Left lobe of liver (tissue), 2 donors: ENCODE data around the gene TP73. TPM values are rescaled to one million over a fixed set of nuclear protein-coding genes. Genes with fewer than 3 reads are reported as not detected.

Experiments
- ATAC-seq: fragments of 200-7000 bp; cut with Tn5 transposase; one replicate; pipeline ENCODE4 v1.9.1; 2020; ENCODE audit warnings: mild to moderate bottlenecking, moderate library complexity
- DNase-seq: peaks from one replicate; pipeline ENCODE4 v3.0.0-alpha.2; 2020; ENCODE audit warnings: low spot score
- total RNA-seq: library from RNA; stranded (reverse); gene quantifications from one replicate; pipeline ENCODE4 v1.2.1, GENCODE V29; 2021
- donor health status: DM: no; HTN: no; CAD: no; lungs with moderate emphysema.
- donor health status: DM: no; HTN: yes; CAD: no.

Gene TP73
- total RNA-seq, 1 donor from 2014 or later: 0.08 TPM

- DNase-seq: no peak
- ATAC-seq: no peak
Observed at GRCh38 chr1:3633344-3634058, 18.8 kb upstream of the TP73 start.

- ATAC-seq (no peak), DNase-seq (no peak)
Observed at GRCh38 chr1:3634059-3634800, 18.1 kb upstream of the TP73 start.

DNA sequence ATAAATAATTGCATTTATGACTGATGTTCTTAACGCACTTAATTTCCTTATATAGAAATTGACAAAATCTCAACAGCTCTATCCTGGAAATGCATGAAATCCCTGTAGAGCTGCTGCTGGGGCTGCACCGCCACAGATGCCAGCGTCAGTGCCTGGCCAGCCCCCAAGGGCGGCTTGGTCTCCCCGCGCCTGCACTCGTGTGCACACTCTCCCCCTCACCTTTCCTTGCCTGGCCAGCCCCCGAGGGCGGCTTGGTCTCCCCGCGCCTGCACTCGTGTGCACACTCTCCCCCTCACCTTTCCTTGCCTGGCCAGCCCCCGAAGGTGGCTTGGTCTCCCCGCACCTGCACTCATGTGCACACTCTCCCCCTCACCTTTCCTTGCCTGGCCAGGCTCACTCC, 16.2 kb upstream of the TP73 start:
- no peak for ATAC-seq
- no peak for DNase-seq

DNA sequence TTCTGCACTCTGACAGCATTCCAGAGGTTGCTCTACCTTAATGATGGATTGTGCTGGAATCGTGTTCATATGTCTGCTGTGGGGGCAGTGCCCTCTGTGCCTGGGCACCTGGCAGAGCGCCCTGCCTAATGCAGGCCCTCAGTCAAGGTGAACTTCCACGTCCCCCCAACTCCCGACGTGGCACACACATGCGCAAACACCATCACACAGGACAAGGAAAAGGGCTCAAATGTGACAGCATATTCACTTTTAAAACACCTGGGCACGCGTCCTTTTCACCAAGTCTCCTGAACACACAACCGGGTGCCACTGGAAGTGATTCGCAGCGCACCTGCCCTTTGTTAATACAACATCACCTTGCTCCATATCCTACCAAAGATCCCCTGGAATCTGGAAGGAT, 15.8 kb upstream of the TP73 start:
- DNase-seq (no peak), ATAC-seq (no peak)

GRCh38 chr1:3638027-3638426, 14.3 kb upstream of the TP73 start:
- DNase-seq: no peak
- no peak for ATAC-seq

DNA sequence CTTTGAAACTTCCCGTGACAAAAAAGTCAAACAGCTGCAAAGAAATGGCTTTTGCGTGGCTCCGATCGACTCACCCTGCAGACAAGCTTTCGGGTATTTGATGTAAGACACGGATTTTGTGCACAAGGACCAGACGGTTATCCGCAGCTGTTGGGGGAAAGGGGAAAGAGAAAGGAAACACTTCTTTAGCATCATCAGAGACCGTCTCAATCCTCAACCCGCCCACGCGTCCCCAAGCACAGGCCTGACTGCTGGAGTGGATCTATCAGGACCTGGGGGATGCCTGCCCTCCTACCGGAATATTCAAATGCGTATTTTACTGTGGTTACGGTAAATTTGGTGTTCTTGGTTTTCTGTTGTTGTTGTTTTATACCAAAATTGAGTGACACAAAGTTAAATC, 13.6 kb upstream of the TP73 start:
- ATAC-seq (no peak), DNase-seq (no peak)

- no peak for DNase-seq
- no peak for ATAC-seq
Observed at GRCh38 chr1:3639397-3639911, 12.9 kb upstream of the TP73 start.

GRCh38 chr1:3640121-3640837, 12.0 kb upstream of the TP73 start:
- DNase-seq: no peak
- no peak for ATAC-seq

DNA sequence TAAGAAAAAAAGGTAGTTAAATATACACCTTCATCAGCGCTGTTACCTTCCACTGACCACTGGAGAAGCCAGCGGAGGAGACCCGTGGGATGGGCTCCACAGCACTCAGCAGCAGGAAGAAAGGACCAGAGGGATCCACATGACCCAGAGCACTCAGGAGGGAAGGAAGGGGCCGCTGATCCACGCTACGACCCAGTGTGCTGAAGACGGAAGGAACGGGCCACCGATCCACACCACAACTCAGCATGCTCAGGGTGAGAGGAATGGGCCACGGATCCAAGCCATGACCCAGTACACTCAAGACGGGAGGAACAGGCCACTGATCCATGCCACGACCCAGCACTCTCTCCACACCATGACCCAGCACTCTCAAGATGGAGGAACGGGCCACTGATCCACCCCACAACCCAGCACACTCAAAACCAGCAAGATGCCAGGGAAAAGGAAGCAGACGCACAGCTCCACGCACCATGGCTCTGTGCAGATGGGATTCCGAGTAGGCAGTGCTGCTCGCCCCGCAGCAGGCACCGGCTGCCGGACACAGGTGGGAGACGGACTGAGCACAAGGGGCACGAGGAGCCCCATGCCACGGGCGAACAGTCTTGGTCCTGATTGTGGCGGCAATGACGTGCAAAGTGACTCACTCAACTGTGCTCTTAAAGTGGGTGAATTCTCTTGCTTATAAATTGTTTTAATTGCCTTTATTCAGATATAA, 11.1 kb upstream of the TP73 start:
- no peak for DNase-seq

DNA sequence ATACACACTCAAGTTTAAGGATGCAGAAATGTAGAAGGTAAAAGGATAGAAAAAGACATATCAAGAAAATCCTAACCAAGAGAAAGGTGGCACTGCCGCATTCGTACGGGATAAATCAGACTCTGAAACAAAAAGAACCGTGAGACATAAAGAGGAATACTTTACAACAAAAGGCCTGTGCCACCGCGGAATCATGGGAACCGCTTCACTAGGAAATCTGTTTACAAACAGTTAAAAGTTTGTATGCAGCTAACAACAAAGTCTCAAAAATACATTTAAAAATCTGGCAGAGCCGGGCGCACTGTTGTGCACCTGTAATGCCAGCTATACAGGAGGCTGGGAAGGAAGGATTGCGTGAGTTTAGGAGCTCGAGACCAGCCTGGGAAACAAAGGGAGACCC, 10.5 kb upstream of the TP73 start:
- DNase-seq (no peak), ATAC-seq (no peak)

More for the DNA sequence above, 11.1 kb upstream of the TP73 start:
- ATAC-seq: no peak

GRCh38 chr1:3642919-3643675, 9.2 kb upstream of the TP73 start:
- ATAC-seq (no peak), DNase-seq (no peak)

DNA sequence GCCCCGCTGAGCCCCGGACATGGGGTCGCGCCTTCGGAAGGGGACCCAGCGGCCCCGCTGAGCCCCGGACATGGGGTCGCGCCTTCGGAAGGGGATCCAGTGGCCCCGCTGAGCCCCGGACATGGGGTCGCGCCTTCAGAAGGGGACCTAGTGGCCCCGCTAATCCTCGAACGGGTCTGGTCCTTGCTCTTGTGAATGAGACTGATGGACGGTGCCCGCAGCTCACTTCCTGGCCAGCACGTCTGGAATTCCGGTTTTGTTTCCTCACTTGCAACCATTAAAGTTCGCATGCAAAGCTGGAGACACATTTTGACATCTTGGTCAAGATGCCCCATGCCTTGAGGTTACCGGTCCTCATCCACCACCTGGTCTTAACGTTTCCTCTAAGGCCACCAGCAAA, 8.0 kb upstream of the TP73 start:
- ATAC-seq (no peak), DNase-seq (no peak)

DNA sequence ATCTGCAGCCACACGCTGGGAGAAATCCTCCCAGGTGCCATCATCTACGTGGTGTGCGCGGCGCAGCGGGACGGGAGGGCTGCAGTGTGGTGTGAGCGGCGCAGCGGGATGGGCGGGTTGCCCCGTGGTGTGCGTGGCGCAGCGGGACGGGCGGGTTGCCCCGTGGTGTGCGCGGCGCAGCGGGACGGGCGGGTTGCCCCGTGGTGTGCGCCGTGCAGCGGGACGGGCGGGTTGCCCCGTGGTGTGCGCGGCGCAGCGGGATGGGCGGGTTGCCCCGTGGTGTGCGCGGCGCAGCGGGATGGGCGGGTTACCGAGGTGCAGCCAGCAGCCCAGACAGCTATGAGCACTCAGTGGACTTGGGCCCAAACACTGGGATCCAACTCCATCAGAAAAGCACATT, 7.1 kb upstream of the TP73 start:
- DNase-seq: no peak

GRCh38 chr1:3645666-3646355, 6.5 kb upstream of the TP73 start:
- no peak for DNase-seq

More for the DNA sequence above, 7.1 kb upstream of the TP73 start:
- ATAC-seq: no peak

DNA sequence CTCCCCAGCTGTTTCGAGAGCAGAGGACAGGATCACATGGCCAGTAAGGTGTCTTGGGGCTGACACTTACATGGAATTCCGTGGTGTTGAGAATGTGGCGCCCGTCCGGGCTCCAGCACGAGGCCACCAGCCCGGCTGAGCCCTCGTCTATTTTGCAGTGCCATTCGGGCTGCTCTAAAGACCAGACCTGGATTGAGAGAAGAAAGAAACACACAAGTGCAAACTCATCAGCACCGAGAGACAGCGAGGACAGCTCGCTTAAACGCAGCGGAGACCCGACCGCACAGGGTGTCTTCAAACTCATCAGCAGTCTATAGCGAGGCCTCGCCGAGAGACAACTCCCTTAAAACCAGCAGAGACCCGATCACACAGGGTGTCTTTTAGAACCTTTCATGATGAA, 5.7 kb upstream of the TP73 start:
- DNase-seq (no peak), ATAC-seq (no peak)

More at GRCh38 chr1:3645666-3646355, 6.5 kb upstream of the TP73 start:
- no peak for ATAC-seq

GRCh38 chr1:3649342-3650247, 2.7 kb upstream of the TP73 start, which contains the start of gene WRAP73:
TSS of gene WRAP73 (minus strand) at chr1:3650103. CDS start at chr1:3649999, 104 bp downstream.
- peak; percentile 94 for ATAC-seq
- DNase-seq: peak; percentile 88

GRCh38 chr1:3650248-3651025, 1.9 kb upstream of the TP73 start:
- ATAC-seq (no peak), DNase-seq (no peak)
